ENCODE results near the gene UPB1. TPM values are rescaled to one million over a fixed set of nuclear protein-coding genes. Genes with fewer than 3 reads are reported as not detected.

UPB1 gene
- total and polyA plus RNA-seq, 4 donors = 0.87 to 4.5 (median 3.0) TPM

DNA sequence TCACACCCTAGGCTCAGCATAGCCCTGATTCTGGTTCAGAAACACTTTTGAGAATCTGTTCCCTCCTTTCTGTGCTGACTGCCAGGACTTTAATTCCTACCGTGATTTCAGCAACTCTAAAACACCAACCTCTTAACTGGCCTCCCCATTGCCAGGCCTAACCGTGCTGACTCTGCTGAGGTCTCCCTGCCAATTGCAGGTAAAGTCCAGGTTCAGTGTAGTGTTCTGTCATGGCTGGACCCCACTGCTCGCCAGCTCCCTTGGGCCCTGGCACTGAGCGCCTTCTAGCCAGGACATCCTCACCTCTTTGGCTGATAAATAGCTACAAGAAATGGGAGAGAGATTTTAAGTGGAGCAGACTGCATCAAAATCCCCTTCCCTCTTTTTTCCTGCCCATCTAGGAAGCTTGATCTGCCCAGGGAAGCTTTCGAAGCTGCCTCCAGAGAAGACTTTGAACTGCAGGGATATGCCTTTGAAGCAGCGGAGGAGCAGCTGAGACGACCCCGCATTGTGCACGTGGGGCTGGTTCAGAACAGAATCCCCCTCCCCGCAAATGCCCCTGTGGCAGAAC, 4.7 kb downstream of the UPB1 start:
- H3K4me1 ChIP-seq (ENCODE audit: control insufficient read depth in 5 of 5, insufficient read depth in 5 of 5, low read length in 5 of 5) = peaks cover 0 to 9% (median 0%) of the 10 kb centered on the region in 5 donors
- no peak for DNase-seq

DNA sequence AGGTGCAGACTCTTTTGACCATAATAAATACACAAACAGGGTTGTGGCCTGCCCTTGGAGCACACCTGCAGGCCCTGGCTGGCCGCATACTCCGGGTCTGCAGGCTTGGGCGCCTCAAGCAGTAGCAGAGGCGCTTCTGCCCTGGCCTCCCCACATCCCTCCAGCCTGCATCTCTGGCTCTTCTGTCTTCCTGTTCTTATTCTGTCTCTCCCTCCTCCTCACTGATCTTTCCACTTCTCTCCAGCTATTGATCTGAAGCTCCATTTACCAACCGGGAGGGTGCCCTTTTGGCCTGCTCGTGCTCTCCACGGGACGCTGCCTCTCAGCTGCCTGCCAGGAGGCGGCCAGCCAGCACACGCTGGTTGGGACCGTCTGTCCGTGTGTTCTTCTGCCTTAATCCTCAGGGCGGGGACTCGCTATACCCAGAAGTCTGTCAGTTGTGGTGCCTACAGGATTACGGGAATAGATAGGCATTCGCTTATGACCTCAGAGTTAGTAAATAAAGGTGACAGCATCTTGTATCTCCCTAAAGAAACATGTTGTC, 5.2 kb downstream of the UPB1 start:
- no peak for DNase-seq

More for the DNA sequence above, 4.7 kb downstream of the UPB1 start:
- WGBS, 2 donors = 96 to 97% methylated on average over 10 of the region's 10 CpGs
- Histone ChIP-seq H3K9ac (ENCODE audit: insufficient read depth in 1 of 2, low read length in 2 of 2) (no peak overlapping the region), H3K27ac (ENCODE audit: low read depth in 1 of 2, low read length in 1 of 2) (no peak overlapping the region), H3K36me3 (ENCODE audit: control insufficient read depth in 4 of 4, insufficient read depth in 4 of 4, low read length in 4 of 4) (no peaks in the 10 kb centered on the region), H3K9me3 (ENCODE audit: control insufficient read depth in 4 of 4, insufficient read depth in 3 of 4, low read length in 3 of 4) (peaks cover 0 to 4% (median 0%) of the 10 kb centered on the region in 4 donors), H3K4me3 (no peak overlapping the region), H3K27me3 (ENCODE audit: control insufficient read depth in 3 of 3, insufficient read depth in 3 of 3, low read length in 2 of 3) (no peaks in the 10 kb centered on the region)
- ATAC-seq (ENCODE audit: insufficient read depth, low FRiP score) = no peak
- TF ChIP-seq, protein P1, sequence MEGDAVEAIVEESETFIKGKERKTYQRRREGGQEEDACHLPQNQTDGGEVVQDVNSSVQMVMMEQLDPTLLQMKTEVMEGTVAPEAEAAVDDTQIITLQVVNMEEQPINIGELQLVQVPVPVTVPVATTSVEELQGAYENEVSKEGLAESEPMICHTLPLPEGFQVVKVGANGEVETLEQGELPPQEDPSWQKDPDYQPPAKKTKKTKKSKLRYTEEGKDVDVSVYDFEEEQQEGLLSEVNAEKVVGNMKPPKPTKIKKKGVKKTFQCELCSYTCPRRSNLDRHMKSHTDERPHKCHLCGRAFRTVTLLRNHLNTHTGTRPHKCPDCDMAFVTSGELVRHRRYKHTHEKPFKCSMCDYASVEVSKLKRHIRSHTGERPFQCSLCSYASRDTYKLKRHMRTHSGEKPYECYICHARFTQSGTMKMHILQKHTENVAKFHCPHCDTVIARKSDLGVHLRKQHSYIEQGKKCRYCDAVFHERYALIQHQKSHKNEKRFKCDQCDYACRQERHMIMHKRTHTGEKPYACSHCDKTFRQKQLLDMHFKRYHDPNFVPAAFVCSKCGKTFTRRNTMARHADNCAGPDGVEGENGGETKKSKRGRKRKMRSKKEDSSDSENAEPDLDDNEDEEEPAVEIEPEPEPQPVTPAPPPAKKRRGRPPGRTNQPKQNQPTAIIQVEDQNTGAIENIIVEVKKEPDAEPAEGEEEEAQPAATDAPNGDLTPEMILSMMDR (IDR thresholded peaks at IDR 0.05; ENCODE audit: control extremely low read depth, extremely low read depth) = no peak

DNA sequence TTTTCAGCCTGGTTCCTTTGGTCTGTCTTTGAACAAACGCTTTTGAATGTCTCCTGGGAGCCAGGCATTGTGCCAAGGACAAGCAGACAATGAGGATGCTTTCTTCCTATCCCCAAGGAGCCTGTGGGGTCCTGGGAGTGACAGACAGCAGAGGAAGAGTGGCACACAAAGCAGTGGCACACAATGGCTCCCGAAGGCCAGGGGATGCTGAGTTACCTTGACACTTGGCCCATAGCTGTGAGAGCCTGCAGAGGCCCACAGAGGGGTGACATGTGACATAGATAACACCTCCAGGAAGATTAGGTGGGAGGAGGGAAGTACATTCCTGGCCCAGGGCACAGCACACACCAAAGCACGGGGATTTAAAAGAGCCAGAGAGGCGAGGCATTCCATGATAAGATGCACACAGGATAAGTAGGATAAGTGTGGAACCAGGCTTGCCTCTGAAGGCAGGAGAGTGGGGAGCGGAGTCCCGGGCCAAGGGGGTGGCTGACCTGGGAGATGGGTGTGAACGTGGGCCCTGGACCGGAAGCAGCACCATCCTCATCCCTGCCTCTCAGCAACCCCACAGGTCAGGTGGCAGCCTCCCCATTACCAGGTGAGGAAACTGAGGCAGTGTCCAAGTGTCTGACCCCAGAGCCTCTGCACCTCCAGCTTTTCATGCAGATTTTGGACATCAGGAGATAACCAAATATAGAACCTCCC, 6.3 kb downstream of the UPB1 start:
- Histone ChIP-seq H3K9ac (ENCODE audit: insufficient read depth in 1 of 2, low read length in 2 of 2) (no peak overlapping the region), H3K36me3 (ENCODE audit: control insufficient read depth in 4 of 4, insufficient read depth in 4 of 4, low read length in 4 of 4) (no peaks in the 10 kb centered on the region), H3K27ac (ENCODE audit: low read depth in 1 of 2, low read length in 1 of 2) (no peak overlapping the region), H3K27me3 (ENCODE audit: control insufficient read depth in 3 of 3, insufficient read depth in 3 of 3, low read length in 2 of 3) (no peaks in the 10 kb centered on the region), H3K9me3 (ENCODE audit: control insufficient read depth in 4 of 4, insufficient read depth in 3 of 4, low read length in 3 of 4) (no peaks in the 10 kb centered on the region), H3K4me1 (ENCODE audit: control insufficient read depth in 5 of 5, insufficient read depth in 5 of 5, low read length in 5 of 5) (peaks cover 0 to 9% (median 0%) of the 10 kb centered on the region in 5 donors), H3K4me3 (no peak overlapping the region)
- ATAC-seq (ENCODE audit: insufficient read depth, low FRiP score) (no peak), DNase-seq (no peak)
- TF ChIP-seq, protein P1 (IDR thresholded peaks at IDR 0.05; ENCODE audit: control extremely low read depth, extremely low read depth) = no peak
- 81 to 82% methylated on average over 8 of the region's 8 CpGs for whole genome bisulfite sequencing, 2 donors

More for the DNA sequence above, 5.2 kb downstream of the UPB1 start:
- ATAC-seq (ENCODE audit: insufficient read depth, low FRiP score) = no peak
- Histone ChIP-seq H3K27ac (ENCODE audit: low read depth in 1 of 2, low read length in 1 of 2) (no peak overlapping the region), H3K4me1 (ENCODE audit: control insufficient read depth in 5 of 5, insufficient read depth in 5 of 5, low read length in 5 of 5) (peaks cover 0 to 7% (median 0%) of the 10 kb centered on the region in 5 donors), H3K27me3 (ENCODE audit: control insufficient read depth in 3 of 3, insufficient read depth in 3 of 3, low read length in 2 of 3) (no peaks in the 10 kb centered on the region), H3K36me3 (ENCODE audit: control insufficient read depth in 4 of 4, insufficient read depth in 4 of 4, low read length in 4 of 4) (no peaks in the 10 kb centered on the region), H3K9ac (ENCODE audit: insufficient read depth in 1 of 2, low read length in 2 of 2) (no peak overlapping the region), H3K4me3 (no peak overlapping the region), H3K9me3 (ENCODE audit: control insufficient read depth in 4 of 4, insufficient read depth in 3 of 4, low read length in 3 of 4) (no peaks in the 10 kb centered on the region)
- TF ChIP-seq, protein P1 (IDR thresholded peaks at IDR 0.05; ENCODE audit: control extremely low read depth, extremely low read depth) = no peak
- WGBS, 2 donors = 91 to 92% methylated on average over 16 of the region's 16 CpGs

Data from lung (tissue), 12 donors.